Measurements from ENCODE around the gene TNFRSF1A. TPM values are rescaled to one million over a fixed set of nuclear protein-coding genes. Genes with fewer than 3 reads are reported as not detected.

Gene TNFRSF1A
- total and polyA plus RNA-seq, 2 of the 13 experiments (the other 11 are each of a cell fraction or from before 2014, with no cell fraction given): 41.5 to 61.2 TPM

DNA sequence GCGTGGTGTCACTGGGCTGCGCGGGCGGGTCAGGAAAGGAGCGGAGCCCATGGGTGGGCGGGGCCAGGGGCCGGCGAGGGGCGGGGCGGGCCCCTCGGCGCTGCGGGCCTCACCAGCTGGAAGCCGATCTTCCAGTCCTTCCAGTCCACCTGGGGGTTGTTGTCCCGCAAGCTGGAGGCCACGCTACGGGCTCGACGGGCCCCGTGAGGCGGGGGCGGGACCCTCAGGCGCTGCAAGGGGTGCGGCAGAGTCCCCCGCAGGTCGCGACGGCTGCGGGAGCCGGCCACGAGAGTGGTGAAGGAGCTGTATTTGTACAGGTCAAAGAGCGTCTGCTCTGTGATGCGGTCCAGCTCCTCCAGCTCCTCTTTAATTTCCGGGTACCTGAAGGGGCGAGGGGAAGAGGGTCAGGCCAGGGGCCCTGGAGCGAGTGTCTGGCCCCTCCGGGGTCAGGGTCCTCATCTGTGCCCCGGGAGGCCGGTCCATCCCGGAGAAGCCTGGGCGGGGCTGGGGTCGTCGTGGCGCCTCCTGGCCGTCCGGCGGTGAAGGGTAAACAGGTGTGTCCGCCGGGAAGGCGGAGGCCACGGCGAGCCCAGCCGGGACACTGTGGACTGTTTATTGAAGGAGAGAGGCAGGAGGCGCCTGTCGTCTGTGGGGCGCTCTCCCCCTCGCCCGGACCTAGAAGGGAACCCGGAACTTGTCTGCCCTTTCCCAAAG is 21.6 kb upstream of the TNFRSF1A start (continued):
- TF ChIP-seq MAFF (IDR thresholded peaks at IDR 0.05; ENCODE audit: low read depth, low read length) (no peak), ZBED4 (CRISPR knock-in tag; IDR thresholded peaks at IDR 0.05; ENCODE audit: borderline replicate concordance) (peak; percentile 75; the same call in 1 of the 2 replicates), SP2 (CRISPR knock-in tag; IDR thresholded peaks at IDR 0.05) (no peak), TFDP1 (CRISPR knock-in tag; IDR thresholded peaks at IDR 0.05; ENCODE audit: borderline replicate concordance) (no peak), ZNF234 (CRISPR knock-in tag; conservative IDR thresholded peaks at IDR 0.05) (no peak), GPN1 (CRISPR knock-in tag; IDR thresholded peaks at IDR 0.05; ENCODE audit: borderline replicate concordance) (no peak), ZNF235 (CRISPR knock-in tag; IDR thresholded peaks at IDR 0.05; ENCODE audit: borderline replicate concordance) (no peak), KDM3A (CRISPR knock-in tag; IDR thresholded peaks at IDR 0.05; ENCODE audit: low read depth) (peak; percentile 76; the same call in 1 of the 2 replicates), ZMAT5 (CRISPR knock-in tag; IDR thresholded peaks at IDR 0.05; ENCODE audit: borderline replicate concordance, low read depth) (no peak), YEATS2 (CRISPR knock-in tag; IDR thresholded peaks at IDR 0.05; ENCODE audit: borderline replicate concordance) (no peak), PHB2 (IDR thresholded peaks at IDR 0.05; ENCODE audit: partially characterized antibody) (no peak), ZNF543 (CRISPR knock-in tag; IDR thresholded peaks at IDR 0.05) (peak; percentile 89; the same call in 1 of the 2 replicates), CHD4 (IDR thresholded peaks at IDR 0.05; ENCODE audit: borderline replicate concordance, low read length) (no peak), ARNT2 (CRISPR knock-in tag; IDR thresholded peaks at IDR 0.05; ENCODE audit: low read depth) (peak; percentile 54; the same call in 1 of the 2 replicates), ZNF501 (CRISPR knock-in tag; IDR thresholded peaks at IDR 0.05) (peak; percentile 86), AFF4 (CRISPR knock-in tag; IDR thresholded peaks at IDR 0.05) (peak; percentile 71; the same call in 1 of the 2 replicates), ZFP36L1 (CRISPR knock-in tag; IDR thresholded peaks at IDR 0.05) (no peak), SMARCE1 (IDR thresholded peaks at IDR 0.05; ENCODE audit: borderline replicate concordance) (no peak), ATM (IDR thresholded peaks at IDR 0.05; ENCODE audit: borderline replicate concordance) (no peak)
